GM21717 (cell line): ENCODE measurements around the gene SLC26A4.

Experiments used
- ATAC-seq: cut with Tn5 transposase; IDR thresholded peaks from one replicate; pipeline ENCODE4 v1.9.1; 2021; ENCODE audit warnings: mild to moderate bottlenecking, moderate library complexity; ENCODE audit not compliant: unreplicated experiment

SLC26A4 gene

GRCh38 chr7:107658467-107658866, 2.2 kb upstream of the SLC26A4 start:
- ATAC-seq: no peak

- ATAC-seq: no peak
These were observed 962 bp upstream of the SLC26A4 start for GRCh38 chr7:107659666-107660065.

GRCh38 chr7:107661081-107661864, 645 bp downstream of the SLC26A4 start:
- no peak for ATAC-seq

- ATAC-seq: no peak
These were observed 1.3 kb downstream of the SLC26A4 start for GRCh38 chr7:107661865-107662379.

GRCh38 chr7:107663196-107663595, 2.6 kb downstream of the SLC26A4 start:
- no peak for ATAC-seq

- no peak for ATAC-seq
These were observed 6.2 kb downstream of the SLC26A4 start for GRCh38 chr7:107666790-107667189.

- no peak for ATAC-seq
These were observed 6.7 kb downstream of the SLC26A4 start for GRCh38 chr7:107667341-107667740.

GRCh38 chr7:107668296-107668695, 7.7 kb downstream of the SLC26A4 start:
- no peak for ATAC-seq

GRCh38 chr7:107672183-107672582, 11.6 kb downstream of the SLC26A4 start:
- no peak for ATAC-seq

GRCh38 chr7:107676249-107676648, 15.6 kb downstream of the SLC26A4 start:
- no peak for ATAC-seq

GRCh38 chr7:107678110-107678753, 17.6 kb downstream of the SLC26A4 start:
- ATAC-seq: no peak

GRCh38 chr7:107680478-107680877, 19.9 kb downstream of the SLC26A4 start:
- no peak for ATAC-seq

- no peak for ATAC-seq
These were observed 22.3 kb downstream of the SLC26A4 start for GRCh38 chr7:107682886-107683285.

GRCh38 chr7:107684287-107684686, 23.7 kb downstream of the SLC26A4 start:
- ATAC-seq: no peak

GRCh38 chr7:107684947-107685463, 24.4 kb downstream of the SLC26A4 start:
- no peak for ATAC-seq

GRCh38 chr7:107686816-107687387, 26.3 kb downstream of the SLC26A4 start:
- no peak for ATAC-seq

GRCh38 chr7:107687656-107688055, 27.0 kb downstream of the SLC26A4 start:
- ATAC-seq: no peak

GRCh38 chr7:107689553-107689952, 28.9 kb downstream of the SLC26A4 start:
- ATAC-seq: no peak

- no peak for ATAC-seq
These were observed 29.5 kb downstream of the SLC26A4 start for GRCh38 chr7:107690084-107690483.

GRCh38 chr7:107690611-107691010, 30.0 kb downstream of the SLC26A4 start:
- ATAC-seq: no peak

GRCh38 chr7:107691716-107692115, 31.1 kb downstream of the SLC26A4 start:
- no peak for ATAC-seq

- no peak for ATAC-seq
These were observed 31.9 kb downstream of the SLC26A4 start for GRCh38 chr7:107692501-107692900.
